ENCODE results near the gene MRPS30.
A peak's percentile ranks its signal among the peaks of the same experiment; 100 is the strongest.

MRPS30 gene

GRCh38 chr5:44842496-44843282, 33.9 kb downstream of the MRPS30 start:
- TF ChIP-seq, protein P1, sequence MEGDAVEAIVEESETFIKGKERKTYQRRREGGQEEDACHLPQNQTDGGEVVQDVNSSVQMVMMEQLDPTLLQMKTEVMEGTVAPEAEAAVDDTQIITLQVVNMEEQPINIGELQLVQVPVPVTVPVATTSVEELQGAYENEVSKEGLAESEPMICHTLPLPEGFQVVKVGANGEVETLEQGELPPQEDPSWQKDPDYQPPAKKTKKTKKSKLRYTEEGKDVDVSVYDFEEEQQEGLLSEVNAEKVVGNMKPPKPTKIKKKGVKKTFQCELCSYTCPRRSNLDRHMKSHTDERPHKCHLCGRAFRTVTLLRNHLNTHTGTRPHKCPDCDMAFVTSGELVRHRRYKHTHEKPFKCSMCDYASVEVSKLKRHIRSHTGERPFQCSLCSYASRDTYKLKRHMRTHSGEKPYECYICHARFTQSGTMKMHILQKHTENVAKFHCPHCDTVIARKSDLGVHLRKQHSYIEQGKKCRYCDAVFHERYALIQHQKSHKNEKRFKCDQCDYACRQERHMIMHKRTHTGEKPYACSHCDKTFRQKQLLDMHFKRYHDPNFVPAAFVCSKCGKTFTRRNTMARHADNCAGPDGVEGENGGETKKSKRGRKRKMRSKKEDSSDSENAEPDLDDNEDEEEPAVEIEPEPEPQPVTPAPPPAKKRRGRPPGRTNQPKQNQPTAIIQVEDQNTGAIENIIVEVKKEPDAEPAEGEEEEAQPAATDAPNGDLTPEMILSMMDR (IDR thresholded peaks at IDR 0.05; ENCODE audit: low read length, missing control alignments) = no peak
- no peak overlapping the region for H3K4me3 ChIP-seq (replicated peaks; ENCODE audit: low read depth, low read length)
- DNase-seq (ENCODE audit: low read depth) = no peak

DNA sequence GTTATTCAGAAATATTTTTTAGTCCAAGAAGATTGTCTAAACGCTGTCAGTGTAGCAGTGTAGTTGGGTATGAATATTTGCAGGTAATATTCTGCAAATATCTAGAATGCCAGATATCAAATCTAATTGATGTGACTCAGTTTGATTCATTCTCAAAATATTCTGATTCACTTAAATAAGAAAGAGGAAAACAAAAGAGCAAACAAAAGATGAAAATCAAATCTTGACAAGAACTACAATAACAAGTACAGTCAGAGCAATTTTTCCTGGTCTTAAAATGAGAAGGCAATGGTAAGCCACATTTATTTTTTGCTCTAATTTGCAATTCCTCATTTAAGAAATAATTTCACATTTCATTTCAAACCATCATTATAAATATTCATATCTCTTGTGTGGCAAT, 36.0 kb downstream of the MRPS30 start:
- no peak for DNase-seq (ENCODE audit: low read depth)
- H3K4me3 ChIP-seq (replicated peaks; ENCODE audit: low read depth, low read length) = no peak overlapping the region
- TF ChIP-seq, protein P1 (IDR thresholded peaks at IDR 0.05; ENCODE audit: low read length, missing control alignments) = no peak

GRCh38 chr5:44845777-44846176, 37.0 kb downstream of the MRPS30 start:
- DNase-seq (ENCODE audit: low read depth) = no peak
- TF ChIP-seq, protein P1 (IDR thresholded peaks at IDR 0.05; ENCODE audit: low read length, missing control alignments) = no peak
- H3K4me3 ChIP-seq (replicated peaks; ENCODE audit: low read depth, low read length) = no peak overlapping the region

- H3K4me3 ChIP-seq (replicated peaks; ENCODE audit: low read depth, low read length) = no peak overlapping the region
- TF ChIP-seq, protein P1 (IDR thresholded peaks at IDR 0.05; ENCODE audit: low read length, missing control alignments) = no peak
- no peak for DNase-seq (ENCODE audit: low read depth)
Observed at GRCh38 chr5:44847206-44847852, 38.6 kb downstream of the MRPS30 start.

DNA sequence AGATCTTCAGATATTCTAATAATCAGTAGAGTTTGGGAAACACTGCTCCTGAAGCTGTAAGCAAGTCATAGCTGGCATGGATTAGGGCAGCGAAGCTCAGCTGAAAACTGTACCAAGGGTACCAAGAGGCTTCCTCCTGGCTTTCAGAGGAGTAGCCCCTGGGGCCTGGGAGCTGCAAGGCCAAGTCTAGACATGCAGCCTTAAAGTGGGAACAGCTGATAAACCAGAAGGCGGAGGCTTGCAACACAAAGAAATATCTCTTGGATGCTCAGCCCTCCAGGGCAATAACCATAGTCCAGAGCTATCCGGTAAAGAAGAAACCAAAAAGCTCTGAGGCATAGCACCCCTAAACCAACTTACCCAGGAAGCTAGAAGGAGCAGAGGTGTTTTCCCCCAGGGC, 51.5 kb downstream of the MRPS30 start:
- no peak overlapping the region for H3K4me3 ChIP-seq (replicated peaks; ENCODE audit: low read depth, low read length)
- TF ChIP-seq, protein P1 (IDR thresholded peaks at IDR 0.05; ENCODE audit: low read length, missing control alignments) = no peak
- no peak for DNase-seq (ENCODE audit: low read depth)

DNA sequence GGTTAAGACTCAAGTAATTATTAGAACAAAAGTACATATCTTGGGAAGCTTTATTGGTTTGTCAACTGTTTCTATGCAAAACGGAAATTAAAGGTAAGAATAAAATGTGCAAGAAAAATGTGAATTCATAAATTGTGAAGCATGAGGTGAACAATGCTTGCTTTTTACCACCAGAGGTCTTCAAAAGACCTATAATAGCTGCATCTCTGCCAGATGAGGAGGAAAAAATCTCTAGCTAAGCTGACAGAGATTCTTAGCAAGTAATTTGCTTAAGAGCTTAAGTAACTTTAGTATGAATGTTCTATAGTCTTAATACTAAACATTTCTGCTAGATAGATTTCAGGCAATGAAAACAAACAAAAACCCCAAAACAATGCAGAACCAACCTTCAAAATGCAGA, 54.1 kb downstream of the MRPS30 start:
- no peak overlapping the region for H3K4me3 ChIP-seq (replicated peaks; ENCODE audit: low read depth, low read length)
- peak; percentile 2 for DNase-seq (ENCODE audit: low read depth)
- TF ChIP-seq, protein P1 (IDR thresholded peaks at IDR 0.05; ENCODE audit: low read length, missing control alignments) = peak; percentile 6
